OCI-LY7 (cell line): ENCODE measurements around the gene GMDS. TPM values are rescaled to one million over a fixed set of nuclear protein-coding genes. Genes with fewer than 3 reads are reported as not detected.

Experiments
- BruUV-seq: library from RNA; stranded (reverse); fragments of 400-500 nt; replicated peaks from 2 replicates; lab custom pipeline; 2021; lab: Mats Ljungman, UMichigan
- CTCF ChIA-PET: fragments of 300-600 bp; sonication (Branson Sonifier 250); formaldehyde crosslinking; loops from one replicate; lab custom pipeline; 2022; ENCODE audit warnings: antibody characterized with exemption; ENCODE audit not compliant: unreplicated experiment; lab: Charles Lee
- POLR2A ChIA-PET: fragments of 300-600 bp; sonication (Branson Sonifier 250); formaldehyde crosslinking; loops from one replicate; lab custom pipeline; 2022; ENCODE audit warnings: antibody characterized with exemption; lab: Charles Lee
- DNase-seq: peaks from one replicate; pipeline ENCODE4 v3.0.0-alpha.2; 2015; ENCODE audit warnings: low spot score
- H2AFZ ChIP-seq: fragments of 200-600 bp; sonication (generic), shearing (Covaris generic); 2 replicates; pipeline ENCODE4 v1.6.1; 2014; ENCODE audit warnings: mild to moderate bottlenecking, antibody characterized with exemption, low read length, moderate library complexity
- H3K27ac ChIP-seq: fragments of 200-600 bp; sonication (generic); 2 replicates; pipeline ENCODE4 v1.5.1; 2014; ENCODE audit warnings: mixed run types, low read depth, mild to moderate bottlenecking, moderate library complexity, low read length, inconsistent platforms; ENCODE audit not compliant: poor library complexity, severe bottlenecking
- H3K36me3 ChIP-seq: fragments of 200-600 bp; sonication (generic); 2 replicates; pipeline ENCODE4 v1.6.1; 2014; ENCODE audit warnings: mild to moderate bottlenecking, antibody characterized with exemption, low read length, moderate library complexity, mixed read lengths; ENCODE audit not compliant: insufficient read depth
- H3K4me1 ChIP-seq: fragments of 200-600 bp; sonication (generic); 2 replicates; pipeline ENCODE4 v1.5.1; 2014; ENCODE audit warnings: mild to moderate bottlenecking, low read length; ENCODE audit not compliant: insufficient read depth, poor library complexity, severe bottlenecking
- H3K4me2 ChIP-seq: fragments of 200-600 bp; sonication (generic); 2 replicates; pipeline ENCODE4 v1.6.1; 2014; ENCODE audit warnings: mild to moderate bottlenecking, low read length
- H3K4me3 ChIP-seq: fragments of 200-600 bp; sonication (generic); 2 replicates; pipeline ENCODE4 v1.5.1; 2014; ENCODE audit warnings: mild to moderate bottlenecking, low read depth, low read length; ENCODE audit not compliant: poor library complexity, severe bottlenecking
- H3K79me2 ChIP-seq: fragments of 200-600 bp; sonication (generic); 2 replicates; pipeline ENCODE4 v1.6.1; 2016; ENCODE audit warnings: low read depth, mild to moderate bottlenecking, low read length, moderate library complexity, mixed read lengths; ENCODE audit not compliant: insufficient read depth
- H3K9me2 ChIP-seq: fragments of 200-600 bp; sonication (generic); 2 replicates; pipeline ENCODE4 v1.6.1; 2016; ENCODE audit warnings: mild to moderate bottlenecking, low read length, mixed read lengths; ENCODE audit not compliant: insufficient read depth
- H3K9me3 ChIP-seq: fragments of 200-600 bp; sonication (generic); 2 replicates; pipeline ENCODE4 v1.6.1; 2014; ENCODE audit warnings: mild to moderate bottlenecking, mixed run types, low read length, mixed read lengths
- H4K20me1 ChIP-seq: fragments of 200-600 bp; sonication (generic); 2 replicates; pipeline ENCODE4 v1.6.1; 2014; ENCODE audit warnings: mild to moderate bottlenecking, antibody characterized with exemption, low read length, moderate library complexity, mixed read lengths; ENCODE audit not compliant: insufficient read depth
- EZH2phosphoT487 ChIP-seq: fragments of 200-600 bp; sonication (generic); IDR thresholded peaks from 2 replicates; pipeline ENCODE4 v1.6.1; 2018; ENCODE audit warnings: low read depth, borderline replicate concordance, mild to moderate bottlenecking, mixed run types, antibody characterized with exemption, low read length, moderate library complexity, mixed read lengths
- intact Hi-C: fragments of 100-400 bp; cut with micrococcal nuclease; formaldehyde crosslinking; loops from one replicate; pipeline ENCODE4 v1.10.0; 2022; ENCODE audit not compliant: unreplicated experiment
- total RNA-seq, 2 experiments: library from RNA; depleted of rRNA in 1 of 2; stranded (reverse); fragments of >200 nt in 1 of 2; shearing (Covaris generic) in 1 of 2; gene quantifications; 2 replicates each; pipeline ENCODE4 v1.2.3, GENCODE V29; 2014 to 2022
- TF ChIP-seq, protein P1 (sequence below): fragments of 200-600 bp; sonication (generic); conservative IDR thresholded peaks from 2 replicates; pipeline ENCODE4 v1.5.1; 2014; ENCODE audit warnings: mild to moderate bottlenecking, antibody characterized with exemption, low read length, moderate library complexity, mixed read lengths

Gene GMDS
- total RNA-seq, 2 experiments from 2014 or later = 9.9 to 26.8 TPM

DNA sequence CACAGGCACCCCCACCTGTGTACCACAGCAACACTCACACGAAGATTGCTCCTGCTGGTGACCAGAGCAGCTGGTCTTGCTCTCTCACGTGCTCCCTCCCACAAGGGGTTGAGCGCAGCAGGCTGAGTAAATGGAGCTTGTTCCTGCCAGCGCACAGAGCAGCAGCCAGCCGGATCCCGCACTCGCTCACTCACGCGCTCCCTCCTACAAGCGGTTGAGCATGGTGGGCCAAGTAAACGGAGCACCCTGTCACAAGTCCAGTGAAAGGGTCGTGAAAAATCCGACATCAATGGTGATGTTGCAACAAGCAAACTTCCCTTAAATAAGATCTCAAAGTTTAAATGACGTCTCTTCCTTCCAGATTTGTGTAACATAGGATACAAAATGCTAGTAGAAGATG lies 322.0 kb downstream of the GMDS start:
- no peaks in the 10 kb centered on the region for H3K9me2 ChIP-seq
- no peak overlapping the region for H3K4me3 ChIP-seq
- TF ChIP-seq EZH2phosphoT487 = no peak
- TF ChIP-seq, protein P1, sequence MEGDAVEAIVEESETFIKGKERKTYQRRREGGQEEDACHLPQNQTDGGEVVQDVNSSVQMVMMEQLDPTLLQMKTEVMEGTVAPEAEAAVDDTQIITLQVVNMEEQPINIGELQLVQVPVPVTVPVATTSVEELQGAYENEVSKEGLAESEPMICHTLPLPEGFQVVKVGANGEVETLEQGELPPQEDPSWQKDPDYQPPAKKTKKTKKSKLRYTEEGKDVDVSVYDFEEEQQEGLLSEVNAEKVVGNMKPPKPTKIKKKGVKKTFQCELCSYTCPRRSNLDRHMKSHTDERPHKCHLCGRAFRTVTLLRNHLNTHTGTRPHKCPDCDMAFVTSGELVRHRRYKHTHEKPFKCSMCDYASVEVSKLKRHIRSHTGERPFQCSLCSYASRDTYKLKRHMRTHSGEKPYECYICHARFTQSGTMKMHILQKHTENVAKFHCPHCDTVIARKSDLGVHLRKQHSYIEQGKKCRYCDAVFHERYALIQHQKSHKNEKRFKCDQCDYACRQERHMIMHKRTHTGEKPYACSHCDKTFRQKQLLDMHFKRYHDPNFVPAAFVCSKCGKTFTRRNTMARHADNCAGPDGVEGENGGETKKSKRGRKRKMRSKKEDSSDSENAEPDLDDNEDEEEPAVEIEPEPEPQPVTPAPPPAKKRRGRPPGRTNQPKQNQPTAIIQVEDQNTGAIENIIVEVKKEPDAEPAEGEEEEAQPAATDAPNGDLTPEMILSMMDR = no peak
- no peak overlapping the region for H3K27ac ChIP-seq
- no peaks in the 10 kb centered on the region for H3K4me1 ChIP-seq
- H3K4me2 ChIP-seq = no peak overlapping the region
- no peak for DNase-seq
- intact Hi-C loops = no loop called here
- ChIA-PET CTCF (no interaction called here), POLR2A (no interaction called here)
- no peaks in the 10 kb centered on the region for H3K36me3 ChIP-seq
- no peak overlapping the region for H2AFZ ChIP-seq
- no peaks in the 10 kb centered on the region for H3K79me2 ChIP-seq
- H4K20me1 ChIP-seq = no peaks in the 10 kb centered on the region
- no TSS peak for BruUV-seq
- H3K9me3 ChIP-seq = no peaks in the 10 kb centered on the region

DNA sequence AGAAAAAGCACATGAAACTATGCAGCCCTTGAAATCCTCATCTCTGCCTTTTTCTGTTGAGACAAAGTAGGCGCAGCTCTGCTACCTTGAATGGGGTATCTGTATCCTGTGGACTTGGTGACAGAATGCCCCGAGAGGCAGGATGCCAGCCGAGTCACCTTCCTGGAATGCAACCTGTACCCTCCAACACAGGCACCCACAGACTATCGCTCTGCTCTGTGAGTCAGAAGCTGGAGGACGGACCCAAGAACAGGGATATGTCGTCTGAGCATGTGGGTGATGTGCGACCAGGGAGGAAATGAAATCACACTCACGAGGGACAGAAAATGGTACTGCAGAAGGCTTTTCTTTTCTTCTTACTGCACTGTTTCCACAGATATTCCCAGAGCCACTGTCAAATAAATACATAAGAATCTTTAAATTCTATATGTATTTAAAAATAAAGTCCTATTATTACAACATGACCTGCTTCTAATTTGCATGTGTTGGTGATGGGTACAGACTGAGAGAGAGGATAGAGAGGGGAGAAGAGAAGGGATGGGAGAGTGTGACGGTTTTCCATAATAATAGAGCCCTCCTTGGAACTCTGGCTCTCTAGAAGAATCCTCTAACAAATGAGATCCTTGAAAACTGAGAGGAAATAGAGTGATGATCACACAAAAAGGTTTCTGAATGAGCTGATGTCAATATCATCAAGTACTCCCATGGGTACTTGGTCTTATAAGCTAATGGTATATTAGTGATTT lies 327.6 kb downstream of the GMDS start:
- no peaks in the 10 kb centered on the region for H4K20me1 ChIP-seq
- H3K27ac ChIP-seq = no peak overlapping the region
- H2AFZ ChIP-seq = no peak overlapping the region
- DNase-seq = no peak
- no peak overlapping the region for H3K4me2 ChIP-seq
- H3K4me1 ChIP-seq = no peaks in the 10 kb centered on the region
- CTCF ChIA-PET = no interaction called here
- intact Hi-C loops = no loop called here
- no peaks in the 10 kb centered on the region for H3K9me2 ChIP-seq
- H3K4me3 ChIP-seq = no peak overlapping the region
- POLR2A ChIA-PET = interaction anchor here (0.5 kb wide), 1 partner anchor 774 kb away, joined by 3 read pairs; no protein-coding TSS in a partner anchor
- H3K79me2 ChIP-seq = no peaks in the 10 kb centered on the region
- H3K36me3 ChIP-seq = no peaks in the 10 kb centered on the region
- BruUV-seq = no TSS peak
- no peak for TF ChIP-seq EZH2phosphoT487
- TF ChIP-seq, protein P1 = no peak
- H3K9me3 ChIP-seq = no peaks in the 10 kb centered on the region

DNA sequence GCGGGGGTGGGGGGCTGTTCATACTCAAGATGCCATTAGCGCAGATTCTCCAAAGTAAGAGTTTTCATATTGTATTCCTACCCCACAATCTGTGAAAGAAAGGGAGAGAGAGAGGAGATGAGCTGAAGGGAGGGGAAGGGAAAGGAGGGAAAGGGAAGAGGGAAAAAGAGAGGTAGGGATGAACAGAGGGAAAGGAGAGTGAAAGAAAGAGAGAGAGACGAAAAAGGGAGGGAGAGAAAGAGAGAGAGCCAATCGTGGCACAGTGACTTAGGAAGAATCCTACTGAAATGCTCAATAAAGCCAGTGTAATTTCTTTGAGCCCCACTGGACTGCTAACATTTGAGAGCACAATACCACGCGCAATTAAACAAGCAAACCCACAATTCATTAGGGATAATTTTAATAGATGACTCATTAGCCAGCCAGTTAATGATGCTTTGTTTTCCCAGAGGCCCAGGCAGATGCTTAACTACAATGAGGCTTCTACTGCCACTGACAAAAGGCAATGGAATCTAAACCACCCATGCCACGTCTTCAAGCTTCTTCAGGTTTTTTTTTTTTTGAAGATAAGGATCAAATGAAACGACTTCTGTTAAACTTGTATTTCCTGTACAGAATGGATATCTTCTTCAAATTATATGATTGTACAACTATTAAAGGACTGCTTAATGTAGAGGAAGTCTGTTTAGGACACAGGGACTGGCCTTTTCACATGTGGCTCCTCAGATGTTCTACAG lies 328.9 kb downstream of the GMDS start:
- Histone ChIP-seq H3K79me2 (no peaks in the 10 kb centered on the region), H3K9me2 (no peaks in the 10 kb centered on the region), H3K4me2 (no peak overlapping the region), H3K36me3 (no peaks in the 10 kb centered on the region), H3K9me3 (no peaks in the 10 kb centered on the region), H4K20me1 (no peaks in the 10 kb centered on the region), H3K4me3 (no peak overlapping the region), H2AFZ (no peak overlapping the region), H3K4me1 (no peaks in the 10 kb centered on the region), H3K27ac (no peak overlapping the region)
- POLR2A ChIA-PET = no interaction called here
- BruUV-seq = no TSS peak
- intact Hi-C loops = no loop called here
- DNase-seq = no peak
- CTCF ChIA-PET = no interaction called here
- TF ChIP-seq, protein P1 = no peak
- TF ChIP-seq EZH2phosphoT487 = no peak
